ENCODE data around the gene FAM76A. TPM values are rescaled to one million over a fixed set of nuclear protein-coding genes. Genes with fewer than 3 reads are reported as not detected.
"Not testable (repeated sequence)": the region's sequence is repeated elsewhere in the genome, so short reads cannot be mapped to it uniquely, and the experiment has no call there.

Gene FAM76A
- total RNA-seq, 1 donor from 2014 or later: 13.8 TPM

- H3K36me3 Mint-ChIP-seq (ENCODE audit: low read depth): peaks cover 10% of the 10 kb centered on the region
- TF ChIP-seq CTCF (conservative IDR thresholded peaks at IDR 0.05): no peak
- H3K27ac Mint-ChIP-seq (ENCODE audit: unreplicated experiment): no peak overlapping the region
- DNase-seq (ENCODE audit: low read depth, low spot score): no peak
- H3K4me1 Mint-ChIP-seq: no peaks in the 10 kb centered on the region
- peaks cover 13% of the 10 kb centered on the region for H3K9me3 Mint-ChIP-seq
- no peaks in the 10 kb centered on the region for H3K27me3 Mint-ChIP-seq (ENCODE audit: low read depth)
- H3K4me3 Mint-ChIP-seq: no peak overlapping the region
Observed at GRCh38 chr1:27684176-27684575, 41.6 kb upstream of the FAM76A start.

GRCh38 chr1:27686223-27686990, 39.4 kb upstream of the FAM76A start:
- H3K4me1 Mint-ChIP-seq: no peaks in the 10 kb centered on the region
- H3K36me3 Mint-ChIP-seq (ENCODE audit: low read depth): peaks cover 7% of the 10 kb centered on the region
- no peak for TF ChIP-seq CTCF (conservative IDR thresholded peaks at IDR 0.05)
- H3K27ac Mint-ChIP-seq (ENCODE audit: unreplicated experiment): no peak overlapping the region
- H3K9me3 Mint-ChIP-seq: peaks cover 7% of the 10 kb centered on the region
- H3K27me3 Mint-ChIP-seq (ENCODE audit: low read depth): no peaks in the 10 kb centered on the region
- no peak overlapping the region for H3K4me3 Mint-ChIP-seq
- no peak for DNase-seq (ENCODE audit: low read depth, low spot score)

- H3K36me3 Mint-ChIP-seq (ENCODE audit: low read depth): no peaks in the 10 kb centered on the region
- DNase-seq (ENCODE audit: low read depth, low spot score): no peak
- no peaks in the 10 kb centered on the region for H3K4me1 Mint-ChIP-seq
- no peak overlapping the region for H3K4me3 Mint-ChIP-seq
- H3K9me3 Mint-ChIP-seq: peaks cover 3% of the 10 kb centered on the region
- no peaks in the 10 kb centered on the region for H3K27me3 Mint-ChIP-seq (ENCODE audit: low read depth)
- no peak overlapping the region for H3K27ac Mint-ChIP-seq (ENCODE audit: unreplicated experiment)
- TF ChIP-seq CTCF (conservative IDR thresholded peaks at IDR 0.05): no peak
Observed at GRCh38 chr1:27687906-27688305, 37.9 kb upstream of the FAM76A start.

GRCh38 chr1:27689423-27690173, 36.2 kb upstream of the FAM76A start:
- Mint-ChIP-seq H3K9me3 (peaks cover 3% of the 10 kb centered on the region), H3K27ac (ENCODE audit: unreplicated experiment) (no peak overlapping the region), H3K36me3 (ENCODE audit: low read depth) (no peaks in the 10 kb centered on the region), H3K27me3 (ENCODE audit: low read depth) (no peaks in the 10 kb centered on the region), H3K4me1 (no peaks in the 10 kb centered on the region), H3K4me3 (no peak overlapping the region)
- no peak for TF ChIP-seq CTCF (conservative IDR thresholded peaks at IDR 0.05)
- DNase-seq (ENCODE audit: low read depth, low spot score): no peak

- no peak overlapping the region for H3K27ac Mint-ChIP-seq (ENCODE audit: unreplicated experiment)
- no peak overlapping the region for H3K4me3 Mint-ChIP-seq
- no peaks in the 10 kb centered on the region for H3K4me1 Mint-ChIP-seq
- H3K9me3 Mint-ChIP-seq: peaks cover 3% of the 10 kb centered on the region
- H3K36me3 Mint-ChIP-seq (ENCODE audit: low read depth): no peaks in the 10 kb centered on the region
- no peak for TF ChIP-seq CTCF (conservative IDR thresholded peaks at IDR 0.05)
- no peak for DNase-seq (ENCODE audit: low read depth, low spot score)
- no peaks in the 10 kb centered on the region for H3K27me3 Mint-ChIP-seq (ENCODE audit: low read depth)
Observed at GRCh38 chr1:27690183-27690582, 35.6 kb upstream of the FAM76A start.

- H3K9me3 Mint-ChIP-seq; H3K27me3 Mint-ChIP-seq (ENCODE audit: low read depth); H3K27ac Mint-ChIP-seq (ENCODE audit: unreplicated experiment); H3K4me3 Mint-ChIP-seq; H3K4me1 Mint-ChIP-seq; H3K36me3 Mint-ChIP-seq (ENCODE audit: low read depth); DNase-seq (ENCODE audit: low read depth, low spot score): not testable (repeated sequence)
Observed at GRCh38 chr1:27696835-27697234, 28.9 kb upstream of the FAM76A start.
